LoVo (cell line): ENCODE measurements around the gene RFX6.

Experiments used
- DNase-seq: peaks from one replicate; pipeline ENCODE4 v3.0.0-alpha.2; 2016; ENCODE audit warnings: low spot score

Gene RFX6

GRCh38 chr6:116895935-116896334, 18.9 kb downstream of the RFX6 start:
- DNase-seq: no peak

GRCh38 chr6:116902634-116903033, 25.6 kb downstream of the RFX6 start:
- no peak for DNase-seq

DNA sequence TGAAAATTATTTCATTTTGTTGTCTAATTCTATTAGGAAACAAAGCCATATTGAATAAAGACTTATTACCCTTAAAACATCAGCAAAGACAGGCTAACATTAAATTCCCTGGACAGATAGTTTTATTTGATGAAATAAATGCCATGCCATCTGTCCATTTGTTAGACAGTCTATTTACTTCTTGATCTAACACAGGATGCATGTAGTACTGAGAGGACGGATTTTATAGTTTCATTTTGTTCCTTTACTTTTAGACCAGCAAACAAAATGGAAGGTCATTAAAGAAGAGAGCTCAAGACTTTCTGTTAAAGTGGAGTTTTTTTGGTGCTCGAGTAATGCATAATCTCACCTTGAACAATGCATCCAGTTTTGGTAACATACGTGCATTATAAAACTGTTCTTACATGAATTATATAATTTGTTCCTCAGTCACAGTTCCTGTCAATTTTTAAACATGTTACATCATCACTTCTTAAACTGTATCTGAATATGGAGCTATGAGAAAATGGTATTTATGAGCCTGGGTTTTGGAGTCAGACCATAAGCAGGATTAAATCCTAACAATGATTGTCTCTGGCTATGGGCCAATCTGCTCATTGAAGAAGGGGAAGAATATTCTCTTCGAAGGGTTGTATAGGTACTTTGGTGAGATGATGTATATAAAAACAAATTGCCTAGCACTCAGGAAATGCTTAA, 46.0 kb downstream of the RFX6 start:
- DNase-seq: no peak

GRCh38 chr6:116924245-116924644, 47.2 kb downstream of the RFX6 start:
- no peak for DNase-seq

DNA sequence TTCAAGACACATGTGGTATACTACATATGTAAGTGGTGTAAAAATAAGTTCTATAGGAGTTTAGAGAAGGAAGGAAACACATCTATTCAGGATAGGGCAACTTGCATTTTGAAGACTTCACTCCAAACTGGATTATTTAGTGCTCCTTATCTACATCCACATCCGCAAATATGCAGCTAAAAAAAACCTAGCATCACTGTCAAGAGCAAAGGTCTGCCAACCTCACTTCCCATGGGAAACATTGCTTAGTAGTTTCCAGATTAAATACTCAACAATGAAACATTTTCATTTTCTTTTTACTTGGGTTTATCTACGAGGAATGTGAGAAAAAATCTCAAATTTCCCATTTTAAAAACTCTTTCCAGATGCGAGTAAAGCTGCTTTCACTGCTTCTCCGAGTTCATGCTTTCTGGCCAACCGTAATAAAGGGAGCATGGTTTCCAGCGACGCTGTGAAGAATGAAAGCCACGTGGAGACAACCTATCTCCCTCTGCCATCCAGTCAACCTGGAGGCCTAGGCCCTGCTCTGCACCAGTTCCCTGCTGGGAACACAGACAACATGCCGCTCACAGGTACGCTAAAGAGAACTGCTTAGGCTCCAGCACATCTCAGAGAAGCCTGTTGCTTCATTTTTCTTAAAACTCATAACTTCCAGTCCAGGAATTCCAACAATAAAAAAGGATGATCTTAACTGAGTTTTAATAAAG, 48.2 kb downstream of the RFX6 start:
- no peak for DNase-seq

DNA sequence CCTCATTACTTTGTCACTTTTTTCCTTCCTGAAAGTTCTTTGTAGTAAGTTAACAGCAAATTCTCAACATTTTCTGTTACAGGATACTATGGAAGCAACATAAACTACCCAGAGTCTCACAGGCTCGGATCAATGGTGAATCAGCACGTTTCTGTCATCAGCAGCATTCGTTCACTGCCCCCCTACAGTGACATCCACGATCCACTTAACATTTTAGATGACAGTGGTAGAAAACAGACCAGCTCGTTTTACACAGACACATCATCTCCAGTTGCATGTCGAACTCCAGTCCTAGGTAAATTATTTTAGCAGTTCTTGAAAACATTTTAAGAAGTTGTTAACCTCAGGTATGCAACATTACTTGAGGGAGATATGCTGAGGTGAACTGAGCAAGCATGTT, 51.6 kb downstream of the RFX6 start:
- no peak for DNase-seq

DNA sequence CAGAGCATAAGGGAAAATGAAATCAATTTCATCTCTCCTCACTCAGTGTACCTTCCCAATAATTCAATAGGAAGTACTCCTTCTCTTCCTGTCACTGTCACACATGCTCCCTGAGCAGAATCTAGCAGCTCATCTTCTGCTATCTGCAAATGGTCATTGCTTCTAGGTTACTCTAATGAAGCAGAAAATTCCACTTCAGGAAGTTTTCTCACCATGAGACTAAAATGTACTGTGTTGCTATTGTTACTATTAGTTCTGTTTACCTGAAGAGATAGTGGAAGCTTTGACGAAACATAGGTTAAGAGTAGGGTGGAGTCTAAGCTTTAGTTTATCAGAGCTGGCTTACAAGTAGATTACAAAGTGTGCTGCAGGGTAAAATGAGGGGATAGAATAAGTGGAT, 52.8 kb downstream of the RFX6 start:
- DNase-seq: no peak

DNA sequence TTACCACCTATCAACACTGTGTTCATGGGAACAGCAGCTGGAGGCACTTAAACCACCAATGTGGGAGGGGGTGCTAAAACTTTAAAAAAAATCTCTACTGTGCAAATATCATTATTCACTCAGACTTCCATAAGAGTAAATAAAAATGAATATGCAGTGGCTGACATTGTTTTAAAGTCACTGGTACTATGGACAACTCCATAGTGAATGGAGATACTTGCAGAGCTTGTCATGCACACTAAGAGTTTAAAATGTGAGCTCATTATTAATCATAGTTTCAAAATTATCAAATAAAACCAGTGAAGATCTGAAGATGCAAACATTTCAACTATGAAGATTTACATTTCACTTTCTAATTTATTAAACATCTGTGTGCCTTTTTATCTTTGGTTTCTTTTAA, 54.4 kb downstream of the RFX6 start:
- no peak for DNase-seq

DNA sequence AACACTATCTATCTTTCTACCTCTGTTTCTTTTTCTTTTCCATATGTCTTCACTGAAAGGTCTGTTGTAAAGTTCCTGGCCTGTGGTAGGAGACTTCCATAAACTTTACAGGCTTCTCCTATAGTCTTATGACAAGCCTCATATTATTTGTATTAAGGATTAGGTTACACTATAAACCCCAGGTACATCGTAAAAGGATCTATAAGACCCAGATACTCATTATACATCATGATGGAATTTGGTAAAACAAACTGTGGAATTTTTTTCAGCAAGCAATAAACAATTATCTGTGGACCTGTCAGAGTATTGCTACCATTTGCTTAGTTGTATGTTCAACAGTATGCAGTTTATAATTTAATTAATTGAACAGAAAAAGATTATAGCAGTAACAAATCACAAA, 55.5 kb downstream of the RFX6 start:
- no peak for DNase-seq

GRCh38 chr6:116933485-116933884, 56.4 kb downstream of the RFX6 start:
- DNase-seq: no peak

DNA sequence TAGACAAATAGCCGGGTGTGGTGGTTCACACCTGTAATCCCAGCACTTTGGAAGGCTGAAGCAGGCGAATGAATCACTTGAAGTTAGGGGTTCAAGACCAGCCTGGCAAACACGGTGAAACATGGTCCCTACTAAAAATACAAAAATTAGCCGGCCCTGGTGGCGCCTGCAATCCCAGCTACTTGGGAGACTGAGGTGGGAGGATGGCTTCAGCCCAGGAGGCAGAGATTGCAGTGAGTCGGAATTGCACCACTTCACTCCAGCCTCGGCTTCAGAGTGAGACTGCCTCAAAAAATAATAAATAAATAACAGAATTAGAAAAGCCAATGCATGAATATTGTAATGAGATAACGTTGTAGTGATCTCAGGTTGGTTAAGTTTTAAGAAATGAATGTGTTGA, 61.3 kb downstream of the RFX6 start:
- DNase-seq: no peak

DNA sequence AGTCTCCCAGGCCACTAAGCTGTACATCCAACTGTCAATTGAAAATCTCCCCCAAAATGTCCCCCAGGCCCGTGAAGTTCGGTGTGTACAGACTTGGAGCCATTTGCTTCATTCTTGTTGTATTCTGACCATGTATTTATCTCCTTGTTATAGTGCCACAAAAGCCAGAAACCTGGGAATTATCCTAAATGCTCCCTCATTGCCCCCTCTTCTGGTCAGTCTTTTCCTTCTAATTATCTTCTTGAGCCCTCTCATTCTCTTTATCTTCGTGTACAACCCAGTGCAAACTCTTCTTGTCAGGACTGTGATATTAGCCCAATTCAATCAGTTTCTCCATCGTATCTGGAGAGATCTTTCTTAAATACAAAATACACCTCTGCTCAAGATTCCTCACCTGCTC, 64.7 kb downstream of the RFX6 start:
- no peak for DNase-seq

DNA sequence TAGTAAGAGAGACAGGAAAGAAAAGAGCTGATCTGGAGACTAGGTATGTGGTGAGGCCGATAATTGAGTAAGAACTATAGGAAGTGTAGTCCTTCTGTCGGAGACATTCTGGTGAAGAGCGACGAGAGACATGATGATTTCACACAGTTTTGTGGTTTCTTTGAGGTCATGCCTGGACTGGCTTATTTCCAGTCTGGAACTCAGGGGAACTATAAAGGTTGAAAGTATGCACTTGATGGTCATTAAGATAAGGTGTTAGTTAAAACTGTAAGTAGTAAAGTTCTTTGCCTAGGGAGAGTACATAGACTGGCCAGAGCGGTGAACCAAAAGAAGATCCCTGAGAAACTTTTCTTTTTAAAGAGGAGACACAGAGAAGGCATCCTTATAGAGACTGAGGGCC, 68.8 kb downstream of the RFX6 start:
- DNase-seq: peak; percentile 32

- DNase-seq: no peak
Measured at GRCh38 chr6:116948533-116949304, 71.7 kb downstream of the RFX6 start.

GRCh38 chr6:116949964-116950363, 72.9 kb downstream of the RFX6 start:
- DNase-seq: no peak

GRCh38 chr6:116954335-116954734, 77.3 kb downstream of the RFX6 start:
- no peak for DNase-seq

DNA sequence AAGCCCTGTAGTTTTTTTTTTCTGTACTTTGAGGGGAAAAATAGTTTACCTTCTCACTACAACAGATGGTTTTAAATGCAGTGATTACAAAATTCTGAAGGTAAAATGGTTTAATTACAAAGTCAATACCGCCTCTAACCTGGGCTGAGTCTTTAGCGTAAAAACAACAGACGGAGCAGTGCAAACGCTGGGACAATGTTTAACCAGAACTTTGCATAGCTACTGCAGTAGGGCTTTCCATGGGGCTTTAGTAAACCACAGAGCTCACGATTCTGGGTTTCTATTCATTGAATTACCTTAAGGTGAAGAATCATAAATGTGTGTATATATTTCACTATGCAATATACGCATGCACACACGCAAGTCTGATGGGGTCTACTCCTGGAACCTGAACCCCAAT, 77.9 kb downstream of the RFX6 start:
- no peak for DNase-seq

DNA sequence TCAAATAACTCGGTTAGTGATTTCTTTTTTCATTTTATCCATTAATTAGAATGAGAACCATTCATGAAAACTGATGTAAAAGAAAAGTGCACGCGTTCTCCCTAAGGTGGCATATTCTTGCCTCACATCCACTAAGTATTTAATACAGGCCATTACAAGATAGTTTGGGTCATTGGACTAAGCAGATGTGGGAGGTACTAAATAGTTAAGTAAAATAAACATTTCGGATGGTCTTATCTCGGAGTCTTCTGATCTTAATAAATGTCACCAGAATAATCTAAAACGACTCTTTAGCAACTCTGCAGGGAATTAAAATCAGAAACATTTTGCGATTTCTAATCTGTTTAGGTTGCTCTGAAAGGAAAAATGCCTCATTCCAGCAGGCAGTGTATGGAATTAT, 78.7 kb downstream of the RFX6 start:
- DNase-seq: no peak

DNA sequence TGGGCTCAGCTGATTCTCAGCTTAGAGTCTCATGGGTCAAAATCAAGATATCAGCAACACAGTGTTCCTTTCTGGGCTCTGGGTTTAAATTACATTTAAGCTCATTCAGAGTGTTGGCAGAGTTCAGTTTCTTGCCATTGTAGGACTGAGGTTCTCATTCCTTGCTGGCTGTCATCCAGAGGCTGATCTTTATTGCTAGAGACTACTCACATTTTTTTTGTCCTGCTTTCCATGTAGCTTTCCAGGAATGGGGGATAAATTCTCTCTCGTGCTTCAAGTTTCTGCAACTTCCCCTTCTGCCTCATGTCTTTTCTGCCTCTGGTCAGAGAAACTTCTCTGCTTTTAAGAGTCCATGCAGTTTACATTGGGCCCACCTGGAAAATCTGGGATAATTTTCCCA, 86.9 kb downstream of the RFX6 start:
- DNase-seq: no peak

DNA sequence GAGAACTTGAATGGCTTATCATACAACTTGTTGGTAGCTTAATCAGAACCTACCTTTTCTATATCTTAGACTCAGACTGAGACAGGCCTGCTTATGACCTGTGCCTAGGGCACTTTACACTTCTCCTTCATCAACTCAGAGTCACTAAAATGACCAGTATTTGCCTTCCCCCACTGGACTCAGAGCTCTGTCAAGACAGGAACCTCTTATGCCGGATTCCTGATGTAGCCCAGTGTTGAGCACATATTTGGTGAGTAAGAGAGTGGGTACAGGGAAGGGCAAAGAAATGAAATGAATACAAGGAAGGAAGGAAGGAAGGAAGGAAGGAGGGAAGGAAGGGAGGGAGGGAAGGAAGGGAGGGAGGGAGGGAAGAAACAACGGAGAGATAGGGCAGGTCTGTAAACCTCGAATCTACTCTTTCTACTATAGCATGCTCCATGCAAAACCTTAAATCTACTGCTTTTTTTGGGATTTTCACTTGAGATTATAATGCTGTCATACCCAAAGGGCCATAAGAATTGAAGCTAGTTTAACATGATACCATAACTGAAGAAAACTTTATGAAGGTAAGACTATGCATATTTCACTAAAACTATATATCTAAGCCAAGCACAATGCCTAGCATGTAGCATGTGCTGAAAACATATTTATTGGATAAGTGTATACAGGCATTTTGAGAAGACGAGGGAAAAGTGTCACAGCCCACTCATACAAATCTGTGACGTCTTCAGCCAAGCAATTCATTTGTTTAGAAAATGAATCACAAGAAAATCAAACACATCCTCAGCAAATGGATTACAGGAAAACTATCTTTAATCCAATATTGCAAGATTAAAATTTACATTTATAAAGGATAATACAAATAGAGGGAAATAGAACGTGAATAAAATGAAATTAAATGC, 89.9 kb downstream of the RFX6 start:
- no peak for DNase-seq

- DNase-seq: peak; percentile 54
Measured at GRCh38 chr6:116969211-116969863, 92.3 kb downstream of the RFX6 start.

GRCh38 chr6:116971959-116972358, 94.9 kb downstream of the RFX6 start:
- peak; percentile 53 for DNase-seq
